ENCODE measurements around the gene CEP350. TPM values are rescaled to one million over a fixed set of nuclear protein-coding genes. Genes with fewer than 3 reads are reported as not detected.

CEP350 gene
- total and polyA plus RNA-seq, 2 donors: 8.3 to 53.3 TPM

- Histone ChIP-seq H3K9me3 (ENCODE audit: control insufficient read depth in 2 of 2, insufficient read depth in 1 of 2, low read length in 1 of 2) (no peaks in the 10 kb centered on the region), H3K27me3 (ENCODE audit: control insufficient read depth in 2 of 2, insufficient read depth in 1 of 2, low read length in 1 of 2) (no peaks in the 10 kb centered on the region), H3K36me3 (ENCODE audit: control insufficient read depth in 2 of 2, insufficient read depth in 2 of 2, low read length in 1 of 2) (peaks cover 15 to 60% of the 10 kb centered on the region in 2 donors), H3K4me1 (ENCODE audit: control insufficient read depth in 2 of 2, insufficient read depth in 2 of 2, low read length in 2 of 2) (no peaks in the 10 kb centered on the region), H3K4me3 (ENCODE audit: low read length in 2 of 2) (no peak overlapping the region), H3K27ac (ENCODE audit: low read depth in 1 of 2, low read length in 1 of 2) (no peak overlapping the region)
- no peak for DNase-seq (ENCODE audit: low read depth in 6 of 9, low spot score in 9 of 9)
- WGBS: 95% methylated on average over 1 of the region's 1 CpG
Measured at GRCh38 chr1:180031664-180032063, 77.1 kb downstream of the CEP350 start.

- no peak for DNase-seq (ENCODE audit: low read depth in 6 of 9, low spot score in 9 of 9)
- Histone ChIP-seq H3K4me1 (ENCODE audit: control insufficient read depth in 2 of 2, insufficient read depth in 2 of 2, low read length in 2 of 2) (no peaks in the 10 kb centered on the region), H3K27ac (ENCODE audit: low read depth in 1 of 2, low read length in 1 of 2) (no peak overlapping the region), H3K36me3 (ENCODE audit: control insufficient read depth in 2 of 2, insufficient read depth in 2 of 2, low read length in 1 of 2) (peaks cover 18 to 52% of the 10 kb centered on the region in 2 donors), H3K4me3 (ENCODE audit: low read length in 2 of 2) (no peak overlapping the region), H3K27me3 (ENCODE audit: control insufficient read depth in 2 of 2, insufficient read depth in 1 of 2, low read length in 1 of 2) (no peaks in the 10 kb centered on the region), H3K9me3 (ENCODE audit: control insufficient read depth in 2 of 2, insufficient read depth in 1 of 2, low read length in 1 of 2) (no peaks in the 10 kb centered on the region)
- WGBS: 46% methylated on average over 1 of the region's 1 CpG
Measured at GRCh38 chr1:180033390-180033789, 78.8 kb downstream of the CEP350 start.

- DNase-seq (ENCODE audit: low read depth in 6 of 9, low spot score in 9 of 9): no peak
- peaks cover 21 to 63% of the 10 kb centered on the region in 2 donors for H3K36me3 ChIP-seq (ENCODE audit: control insufficient read depth in 2 of 2, insufficient read depth in 2 of 2, low read length in 1 of 2)
- WGBS: 97% methylated on average over 3 of the region's 3 CpGs
Measured at GRCh38 chr1:180040034-180040433, 85.4 kb downstream of the CEP350 start.

GRCh38 chr1:180041582-180041981, 87.0 kb downstream of the CEP350 start:
- 62% methylated on average over 5 of the region's 5 CpGs for WGBS
- H3K4me3 ChIP-seq (ENCODE audit: low read length in 2 of 2): no peak overlapping the region
- peaks cover 19 to 64% of the 10 kb centered on the region in 2 donors for H3K36me3 ChIP-seq (ENCODE audit: control insufficient read depth in 2 of 2, insufficient read depth in 2 of 2, low read length in 1 of 2)
- H3K9me3 ChIP-seq (ENCODE audit: control insufficient read depth in 2 of 2, insufficient read depth in 1 of 2, low read length in 1 of 2): no peaks in the 10 kb centered on the region
- no peak overlapping the region for H3K27ac ChIP-seq (ENCODE audit: low read depth in 1 of 2, low read length in 1 of 2)
- H3K4me1 ChIP-seq (ENCODE audit: control insufficient read depth in 2 of 2, insufficient read depth in 2 of 2, low read length in 2 of 2): no peaks in the 10 kb centered on the region
- no peak for DNase-seq (ENCODE audit: low read depth in 6 of 9, low spot score in 9 of 9)
- H3K27me3 ChIP-seq (ENCODE audit: control insufficient read depth in 2 of 2, insufficient read depth in 1 of 2, low read length in 1 of 2): no peaks in the 10 kb centered on the region

More at GRCh38 chr1:180040034-180040433, 85.4 kb downstream of the CEP350 start:
- Histone ChIP-seq H3K9me3 (ENCODE audit: control insufficient read depth in 2 of 2, insufficient read depth in 1 of 2, low read length in 1 of 2) (no peaks in the 10 kb centered on the region), H3K27me3 (ENCODE audit: control insufficient read depth in 2 of 2, insufficient read depth in 1 of 2, low read length in 1 of 2) (no peaks in the 10 kb centered on the region), H3K4me3 (ENCODE audit: low read length in 2 of 2) (no peak overlapping the region), H3K27ac (ENCODE audit: low read depth in 1 of 2, low read length in 1 of 2) (no peak overlapping the region), H3K4me1 (ENCODE audit: control insufficient read depth in 2 of 2, insufficient read depth in 2 of 2, low read length in 2 of 2) (no peaks in the 10 kb centered on the region)

- WGBS: over 99% methylated on average over 3 of the region's 3 CpGs
- H3K27ac ChIP-seq (ENCODE audit: low read depth in 1 of 2, low read length in 1 of 2): no peak overlapping the region
- H3K27me3 ChIP-seq (ENCODE audit: control insufficient read depth in 2 of 2, insufficient read depth in 1 of 2, low read length in 1 of 2): no peaks in the 10 kb centered on the region
- peaks cover 15 to 63% of the 10 kb centered on the region in 2 donors for H3K36me3 ChIP-seq (ENCODE audit: control insufficient read depth in 2 of 2, insufficient read depth in 2 of 2, low read length in 1 of 2)
- no peak overlapping the region for H3K4me3 ChIP-seq (ENCODE audit: low read length in 2 of 2)
- H3K9me3 ChIP-seq (ENCODE audit: control insufficient read depth in 2 of 2, insufficient read depth in 1 of 2, low read length in 1 of 2): no peaks in the 10 kb centered on the region
- no peaks in the 10 kb centered on the region for H3K4me1 ChIP-seq (ENCODE audit: control insufficient read depth in 2 of 2, insufficient read depth in 2 of 2, low read length in 2 of 2)
- no peak for DNase-seq (ENCODE audit: low read depth in 6 of 9, low spot score in 9 of 9)
Measured at GRCh38 chr1:180042988-180043622, 88.5 kb downstream of the CEP350 start.

- H3K27ac ChIP-seq (ENCODE audit: low read depth in 1 of 2, low read length in 1 of 2): no peak overlapping the region
- no peak overlapping the region for H3K4me3 ChIP-seq (ENCODE audit: low read length in 2 of 2)
- H3K9me3 ChIP-seq (ENCODE audit: control insufficient read depth in 2 of 2, insufficient read depth in 1 of 2, low read length in 1 of 2): no peaks in the 10 kb centered on the region
- H3K36me3 ChIP-seq (ENCODE audit: control insufficient read depth in 2 of 2, insufficient read depth in 2 of 2, low read length in 1 of 2): peaks cover 20 to 68% of the 10 kb centered on the region in 2 donors
- H3K4me1 ChIP-seq (ENCODE audit: control insufficient read depth in 2 of 2, insufficient read depth in 2 of 2, low read length in 2 of 2): no peaks in the 10 kb centered on the region
- H3K27me3 ChIP-seq (ENCODE audit: control insufficient read depth in 2 of 2, insufficient read depth in 1 of 2, low read length in 1 of 2): no peaks in the 10 kb centered on the region
- DNase-seq (ENCODE audit: low read depth in 6 of 9, low spot score in 9 of 9): no peak
Measured at GRCh38 chr1:180043785-180044184, 89.2 kb downstream of the CEP350 start.

GRCh38 chr1:180046674-180047073, 92.1 kb downstream of the CEP350 start:
- H3K4me1 ChIP-seq (ENCODE audit: control insufficient read depth in 2 of 2, insufficient read depth in 2 of 2, low read length in 2 of 2): no peaks in the 10 kb centered on the region
- H3K27me3 ChIP-seq (ENCODE audit: control insufficient read depth in 2 of 2, insufficient read depth in 1 of 2, low read length in 1 of 2): no peaks in the 10 kb centered on the region
- H3K9me3 ChIP-seq (ENCODE audit: control insufficient read depth in 2 of 2, insufficient read depth in 1 of 2, low read length in 1 of 2): no peaks in the 10 kb centered on the region
- H3K36me3 ChIP-seq (ENCODE audit: control insufficient read depth in 2 of 2, insufficient read depth in 2 of 2, low read length in 1 of 2): peaks cover 27 to 75% of the 10 kb centered on the region in 2 donors
- H3K27ac ChIP-seq (ENCODE audit: low read depth in 1 of 2, low read length in 1 of 2): no peak overlapping the region
- 100% methylated on average over 1 of the region's 1 CpG for WGBS
- no peak for DNase-seq (ENCODE audit: low read depth in 6 of 9, low spot score in 9 of 9)
- no peak overlapping the region for H3K4me3 ChIP-seq (ENCODE audit: low read length in 2 of 2)

GRCh38 chr1:180053594-180054567, 99.3 kb downstream of the CEP350 start:
- DNase-seq (ENCODE audit: low read depth in 6 of 9, low spot score in 9 of 9): no peak
- H3K36me3 ChIP-seq (ENCODE audit: control insufficient read depth in 2 of 2, insufficient read depth in 2 of 2, low read length in 1 of 2): peaks cover 27 to 62% of the 10 kb centered on the region in 2 donors
- 98% methylated on average over 10 of the region's 10 CpGs for WGBS
- H3K27ac ChIP-seq (ENCODE audit: low read depth in 1 of 2, low read length in 1 of 2): no peak overlapping the region
- H3K4me1 ChIP-seq (ENCODE audit: control insufficient read depth in 2 of 2, insufficient read depth in 2 of 2, low read length in 2 of 2): no peaks in the 10 kb centered on the region
- H3K4me3 ChIP-seq (ENCODE audit: low read length in 2 of 2): no peak overlapping the region
- H3K9me3 ChIP-seq (ENCODE audit: control insufficient read depth in 2 of 2, insufficient read depth in 1 of 2, low read length in 1 of 2): no peaks in the 10 kb centered on the region
- H3K27me3 ChIP-seq (ENCODE audit: control insufficient read depth in 2 of 2, insufficient read depth in 1 of 2, low read length in 1 of 2): no peaks in the 10 kb centered on the region

GRCh38 chr1:180057883-180058396, 103.3 kb downstream of the CEP350 start:
- Histone ChIP-seq H3K27ac (ENCODE audit: low read depth in 1 of 2, low read length in 1 of 2) (no peak overlapping the region), H3K9me3 (ENCODE audit: control insufficient read depth in 2 of 2, insufficient read depth in 1 of 2, low read length in 1 of 2) (no peaks in the 10 kb centered on the region), H3K4me3 (ENCODE audit: low read length in 2 of 2) (no peak overlapping the region), H3K27me3 (ENCODE audit: control insufficient read depth in 2 of 2, insufficient read depth in 1 of 2, low read length in 1 of 2) (no peaks in the 10 kb centered on the region), H3K36me3 (ENCODE audit: control insufficient read depth in 2 of 2, insufficient read depth in 2 of 2, low read length in 1 of 2) (peaks cover 25 to 51% of the 10 kb centered on the region in 2 donors), H3K4me1 (ENCODE audit: control insufficient read depth in 2 of 2, insufficient read depth in 2 of 2, low read length in 2 of 2) (no peaks in the 10 kb centered on the region)
- no peak for DNase-seq (ENCODE audit: low read depth in 6 of 9, low spot score in 9 of 9)

All from thymus (tissue), 11 donors.